DMS114 treated with DMSO at 0.1 percent for 48 hours (cell line): Measurements from ENCODE around the gene AACS.

ENCODE experiments used
- DNase-seq: peaks from one replicate; lab custom pipeline; 2025; ENCODE audit not compliant: unreplicated experiment; lab: John Stamatoyannopoulos, UW

AACS gene

GRCh38 chr12:125149160-125150108 is 84.2 kb downstream of the AACS start:
- DNase-seq, result no peak

DNA sequence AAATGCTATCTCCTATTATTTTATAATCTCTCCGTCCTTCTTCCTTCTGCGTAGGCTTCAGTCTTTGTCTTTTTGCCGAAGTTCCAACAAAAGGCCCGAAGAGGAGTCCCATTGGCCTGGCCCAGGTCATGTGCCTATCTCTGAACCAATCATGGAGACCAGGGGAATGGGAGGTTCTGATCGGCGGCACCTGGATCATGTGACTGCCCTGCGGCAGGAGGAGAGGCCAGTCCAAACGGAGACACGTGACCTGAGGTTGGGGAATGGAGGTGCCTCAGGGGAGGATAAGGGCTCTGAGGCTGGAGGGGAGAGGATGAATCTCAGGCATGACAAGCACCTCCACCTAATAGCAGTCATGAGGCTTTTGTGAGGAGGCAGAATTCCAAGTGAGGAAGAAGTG is 86.0 kb downstream of the AACS start:
- no peak for DNase-seq

DNA sequence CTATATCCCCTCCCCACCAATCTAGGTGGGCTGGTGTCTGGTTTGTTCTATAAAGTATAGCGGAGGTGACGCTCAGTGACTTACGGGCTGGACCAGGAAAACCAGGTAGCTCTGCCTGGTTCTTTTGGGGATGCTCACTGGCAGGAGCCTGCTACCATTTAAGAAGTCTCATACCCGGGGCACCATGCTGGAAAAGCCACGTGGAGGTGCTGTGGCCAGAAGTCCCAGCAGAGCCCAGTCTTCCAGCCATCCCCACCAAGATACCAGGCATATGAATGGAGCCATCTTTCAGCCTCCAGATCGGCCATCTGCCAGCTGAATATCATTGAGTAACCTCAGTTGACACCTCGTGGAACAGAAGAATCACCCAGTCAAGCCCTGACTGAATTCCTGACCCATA is 87.2 kb downstream of the AACS start:
- no peak for DNase-seq

GRCh38 chr12:125155366-125155765 is 90.1 kb downstream of the AACS start:
- DNase-seq, result no peak

- no peak for DNase-seq
These were observed 91.9 kb downstream of the AACS start for GRCh38 chr12:125157177-125157576.

DNA sequence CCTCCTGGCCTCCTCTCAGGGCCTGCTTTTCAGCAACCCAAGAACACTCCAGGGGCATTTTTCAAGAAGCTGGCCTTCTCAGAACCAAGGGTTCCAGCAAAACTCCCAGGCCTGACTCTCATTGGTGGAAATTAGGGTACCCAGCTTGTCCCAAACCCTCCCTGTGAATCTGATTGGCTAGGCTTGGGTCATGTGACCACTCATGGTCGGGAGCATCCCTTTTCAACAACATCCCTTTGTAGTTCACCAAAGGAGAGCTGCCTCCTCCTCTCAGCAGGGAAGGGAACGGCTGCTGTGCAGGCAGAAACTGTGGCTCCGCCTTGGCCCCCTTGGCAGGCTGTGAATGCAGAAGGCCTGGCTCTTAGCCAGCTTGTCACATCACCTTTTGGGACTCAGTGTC is 94.5 kb downstream of the AACS start:
- no peak for DNase-seq

DNA sequence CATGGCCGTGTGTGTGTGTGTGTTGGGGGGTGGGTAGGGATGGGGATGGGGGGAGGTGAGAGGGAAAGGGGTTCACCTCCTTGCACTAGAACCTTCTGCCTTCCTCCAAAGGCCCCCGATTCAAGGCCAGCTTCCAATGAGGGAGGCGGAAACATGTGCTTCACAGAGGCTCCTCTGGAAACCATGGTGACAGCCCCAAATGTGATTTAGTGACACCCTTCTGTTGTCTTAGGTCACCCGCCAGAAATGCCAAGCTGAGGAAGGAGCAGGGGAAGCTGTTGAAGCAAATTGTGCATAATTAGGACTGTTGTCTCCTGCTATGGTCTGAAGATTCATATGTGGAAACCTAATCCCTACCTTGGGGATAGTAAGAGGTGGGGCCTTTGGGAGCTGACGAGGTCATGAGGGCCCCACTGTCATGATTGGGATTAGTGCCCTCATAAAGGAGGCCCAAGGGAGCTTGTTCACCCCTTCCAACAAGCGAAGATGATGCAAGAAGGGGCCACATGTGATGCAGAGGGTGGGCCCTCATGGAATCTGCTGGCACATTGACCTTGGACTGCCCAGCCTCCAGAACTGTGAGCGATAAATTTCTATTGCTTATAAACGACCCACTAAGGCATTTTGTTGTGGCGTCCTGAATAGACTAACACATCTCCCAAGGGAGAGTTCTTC is 95.2 kb downstream of the AACS start:
- DNase-seq, result no peak

DNA sequence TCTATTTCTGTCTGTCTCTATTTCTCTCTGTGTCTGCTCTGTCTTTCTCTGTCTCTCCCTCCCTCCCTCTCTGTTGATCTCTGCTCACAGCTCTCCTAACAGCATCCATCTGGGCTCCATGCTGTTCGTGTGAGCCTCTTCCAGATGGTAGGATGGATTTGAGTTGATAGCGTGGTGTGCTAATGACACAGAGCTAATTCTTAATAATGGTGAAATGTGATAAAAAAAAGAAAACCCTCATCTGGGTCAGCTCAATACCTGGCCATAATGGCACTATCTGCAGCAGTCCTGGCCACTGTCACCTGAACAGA is 96.4 kb downstream of the AACS start:
- DNase-seq, result no peak

GRCh38 chr12:125162489-125163028 is 97.3 kb downstream of the AACS start:
- DNase-seq, result no peak

DNA sequence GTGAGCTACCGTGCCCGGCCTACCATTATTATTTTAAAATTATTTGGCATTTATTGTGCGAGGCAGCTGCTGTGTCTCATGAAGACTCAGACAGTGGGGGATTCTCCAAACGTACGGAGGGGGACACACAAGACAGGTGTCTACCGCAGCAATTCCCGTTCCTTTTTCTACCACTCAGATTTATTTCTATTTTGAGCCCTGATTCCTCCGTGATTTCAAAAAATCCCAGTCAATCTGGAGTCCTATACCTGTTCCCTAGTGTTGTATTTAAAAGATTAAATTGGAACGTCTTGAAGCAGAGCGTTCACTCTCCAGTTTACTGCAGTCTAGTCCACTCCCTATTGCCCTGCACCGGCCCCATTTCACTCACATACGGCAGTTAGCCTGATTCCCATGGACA is 97.9 kb downstream of the AACS start:
- DNase-seq, result no peak

DNA sequence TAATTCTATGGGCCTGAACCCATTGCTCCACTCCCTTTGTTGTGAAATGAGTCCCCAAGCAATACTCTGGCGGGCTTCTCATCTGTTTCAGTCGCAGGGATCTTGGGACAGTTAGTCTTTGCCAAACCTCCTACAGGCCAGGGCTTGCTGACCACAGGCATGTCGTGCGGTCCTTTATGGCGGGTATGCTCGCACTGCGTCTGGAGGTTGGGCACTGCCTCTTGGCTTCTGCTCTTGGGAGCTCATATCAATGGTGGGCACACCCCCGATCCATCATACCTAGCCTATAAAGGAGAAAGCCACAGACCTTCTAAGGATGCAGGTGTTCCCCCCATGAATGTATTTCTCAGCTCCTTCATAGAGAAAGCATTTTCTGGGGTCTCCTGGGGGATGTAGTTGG is 99.3 kb downstream of the AACS start:
- DNase-seq, result no peak

- no peak for DNase-seq
These were observed 100.8 kb downstream of the AACS start for GRCh38 chr12:125166041-125166440.

GRCh38 chr12:125167658-125168057 is 102.4 kb downstream of the AACS start:
- DNase-seq, result no peak

DNA sequence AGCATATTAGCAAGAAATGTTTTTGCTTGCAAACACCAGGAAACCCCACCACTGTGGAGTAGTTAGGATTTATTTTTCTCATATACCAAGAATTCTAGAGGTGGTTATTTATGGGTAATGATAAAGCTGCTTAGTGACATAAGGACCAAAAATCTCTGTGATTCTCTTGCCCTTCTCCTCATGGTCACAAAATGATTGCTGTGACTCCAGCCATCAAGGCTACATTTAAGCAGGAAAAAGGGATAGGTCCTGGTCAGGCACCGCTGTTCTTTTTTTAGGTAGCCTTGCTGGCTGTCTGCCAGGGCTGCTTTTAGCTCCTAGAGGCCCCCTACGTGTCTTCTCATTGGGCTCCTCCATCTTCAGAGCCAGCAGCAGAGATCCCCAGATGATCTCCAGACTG is 104.2 kb downstream of the AACS start:
- DNase-seq, result no peak

- no peak for DNase-seq
These were observed 104.6 kb downstream of the AACS start for GRCh38 chr12:125169870-125170269.

DNA sequence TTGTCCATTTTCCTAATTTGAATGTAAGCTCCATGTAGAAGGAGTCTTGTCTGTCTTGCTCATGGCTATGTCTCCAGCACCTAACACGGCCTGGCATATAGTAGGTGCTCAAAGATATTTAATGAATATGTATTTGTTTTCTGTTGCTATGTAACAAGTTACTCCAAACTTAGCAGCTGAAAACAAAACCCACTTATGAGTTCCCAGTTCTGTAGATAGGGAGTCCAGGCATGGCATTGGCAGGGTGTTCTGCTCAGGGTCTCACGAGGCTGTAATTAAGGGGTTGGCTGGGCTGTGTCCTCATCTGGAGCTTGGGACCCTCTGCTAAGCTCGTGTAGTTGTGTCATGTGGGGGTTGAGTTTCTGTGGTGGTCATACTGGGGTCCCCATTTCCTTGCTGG is 106.0 kb downstream of the AACS start:
- DNase-seq, result no peak

DNA sequence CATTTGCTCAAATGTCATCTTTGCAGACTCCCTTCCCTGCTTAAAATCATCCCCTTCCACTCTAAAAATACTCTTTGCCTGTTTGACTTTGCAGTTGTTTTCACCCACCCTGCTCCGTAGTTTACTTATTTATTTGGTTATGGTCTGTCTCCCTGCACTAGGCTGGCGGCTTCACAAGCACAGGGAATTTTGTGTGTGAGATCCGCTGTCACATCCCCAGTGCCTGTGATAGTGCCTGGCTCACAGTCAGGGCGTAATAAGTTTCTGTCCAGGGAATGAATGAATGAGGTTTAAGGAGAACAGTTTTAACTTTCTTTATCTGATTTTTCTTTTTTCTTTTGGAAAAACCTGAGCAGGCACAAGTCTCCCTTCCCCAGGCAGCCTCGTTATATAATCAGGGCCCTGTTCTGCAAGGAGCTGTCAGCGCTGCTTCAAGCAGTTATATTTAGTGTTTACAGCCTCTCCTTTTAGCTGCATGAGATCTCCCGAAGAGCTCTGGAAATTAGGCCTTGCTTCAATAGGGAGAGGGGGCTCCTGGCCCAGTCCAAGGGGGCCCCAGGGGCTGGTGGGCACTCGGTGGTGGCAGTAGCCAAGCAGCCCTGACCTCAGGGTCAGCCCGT is 107.1 kb downstream of the AACS start:
- DNase-seq, result no peak

- no peak for DNase-seq
These were observed 110.3 kb downstream of the AACS start for GRCh38 chr12:125175576-125175975.

GRCh38 chr12:125178222-125178621 is 113.0 kb downstream of the AACS start:
- DNase-seq, result no peak

DNA sequence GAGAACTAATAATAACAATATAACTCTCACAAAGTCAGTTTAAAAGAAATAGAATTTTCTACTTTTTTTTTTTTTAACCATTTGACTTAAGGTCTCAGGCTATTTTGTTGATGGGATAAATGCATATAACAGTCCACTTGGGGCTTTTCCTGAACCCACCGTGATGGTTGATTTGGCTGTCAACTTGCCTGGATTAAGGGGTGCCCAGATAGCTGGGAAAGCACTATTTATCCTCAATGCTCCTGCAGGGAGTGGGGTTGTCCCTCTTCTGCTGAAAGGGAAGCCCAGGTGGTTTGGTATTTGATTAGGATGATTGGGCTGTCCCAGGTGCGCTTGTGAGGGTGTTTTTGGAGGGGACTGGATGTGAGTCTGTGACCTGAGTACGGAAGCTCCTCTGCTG is 114.9 kb downstream of the AACS start:
- no peak for DNase-seq

- no peak for DNase-seq
These were observed 115.9 kb downstream of the AACS start for GRCh38 chr12:125181107-125181506.
